ENCODE results near the gene TKTL1.

DNA sequence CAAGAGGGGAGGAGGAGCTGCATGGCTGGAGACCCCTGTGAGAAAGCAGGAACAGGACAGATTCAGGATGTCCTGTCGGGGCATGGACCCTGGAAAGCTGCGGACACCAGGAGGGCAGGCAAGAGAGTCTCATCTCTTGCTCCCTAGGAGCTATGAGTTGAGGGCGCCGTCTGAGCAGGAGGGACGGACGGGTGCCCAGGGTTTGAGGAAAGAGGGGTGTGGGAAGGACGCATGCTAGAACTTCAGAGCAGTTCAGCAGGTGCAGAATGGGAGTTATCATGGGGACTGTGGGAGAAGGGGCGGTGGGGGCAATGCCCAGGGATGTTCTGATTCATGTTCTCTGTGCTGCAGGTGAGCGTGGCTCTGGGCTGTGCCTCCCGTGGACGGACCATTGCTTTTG is 24.8 kb downstream of the TKTL1 start:
- TF ChIP-seq, protein P1, sequence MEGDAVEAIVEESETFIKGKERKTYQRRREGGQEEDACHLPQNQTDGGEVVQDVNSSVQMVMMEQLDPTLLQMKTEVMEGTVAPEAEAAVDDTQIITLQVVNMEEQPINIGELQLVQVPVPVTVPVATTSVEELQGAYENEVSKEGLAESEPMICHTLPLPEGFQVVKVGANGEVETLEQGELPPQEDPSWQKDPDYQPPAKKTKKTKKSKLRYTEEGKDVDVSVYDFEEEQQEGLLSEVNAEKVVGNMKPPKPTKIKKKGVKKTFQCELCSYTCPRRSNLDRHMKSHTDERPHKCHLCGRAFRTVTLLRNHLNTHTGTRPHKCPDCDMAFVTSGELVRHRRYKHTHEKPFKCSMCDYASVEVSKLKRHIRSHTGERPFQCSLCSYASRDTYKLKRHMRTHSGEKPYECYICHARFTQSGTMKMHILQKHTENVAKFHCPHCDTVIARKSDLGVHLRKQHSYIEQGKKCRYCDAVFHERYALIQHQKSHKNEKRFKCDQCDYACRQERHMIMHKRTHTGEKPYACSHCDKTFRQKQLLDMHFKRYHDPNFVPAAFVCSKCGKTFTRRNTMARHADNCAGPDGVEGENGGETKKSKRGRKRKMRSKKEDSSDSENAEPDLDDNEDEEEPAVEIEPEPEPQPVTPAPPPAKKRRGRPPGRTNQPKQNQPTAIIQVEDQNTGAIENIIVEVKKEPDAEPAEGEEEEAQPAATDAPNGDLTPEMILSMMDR (IDR thresholded peaks at IDR 0.05), result no peak
- TF ChIP-seq POLR2A (IDR thresholded peaks at IDR 0.05), result no peak

All from heart left ventricle (tissue), 13 donors.